ENCODE measurements around the gene DHFR2.

DNA sequence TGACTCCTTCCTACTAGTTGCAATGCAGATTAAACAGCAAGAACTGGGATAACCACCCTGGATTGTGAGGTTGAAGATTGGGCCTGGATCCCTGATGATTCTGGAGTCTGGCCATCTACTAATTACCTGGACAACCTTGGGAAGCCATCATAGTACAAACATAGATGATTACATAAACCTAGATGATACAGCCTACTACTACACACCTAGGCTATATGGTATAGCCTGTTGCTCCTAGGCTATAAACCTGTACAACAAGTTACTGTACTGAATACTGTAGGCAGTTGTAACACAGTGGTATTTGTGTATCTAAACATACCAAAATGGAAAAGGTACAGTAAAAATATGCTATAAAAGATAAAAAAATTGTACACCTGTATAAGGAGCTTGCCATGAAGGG is 48.1 kb upstream of the DHFR2 start:
- TF ChIP-seq, protein P1, sequence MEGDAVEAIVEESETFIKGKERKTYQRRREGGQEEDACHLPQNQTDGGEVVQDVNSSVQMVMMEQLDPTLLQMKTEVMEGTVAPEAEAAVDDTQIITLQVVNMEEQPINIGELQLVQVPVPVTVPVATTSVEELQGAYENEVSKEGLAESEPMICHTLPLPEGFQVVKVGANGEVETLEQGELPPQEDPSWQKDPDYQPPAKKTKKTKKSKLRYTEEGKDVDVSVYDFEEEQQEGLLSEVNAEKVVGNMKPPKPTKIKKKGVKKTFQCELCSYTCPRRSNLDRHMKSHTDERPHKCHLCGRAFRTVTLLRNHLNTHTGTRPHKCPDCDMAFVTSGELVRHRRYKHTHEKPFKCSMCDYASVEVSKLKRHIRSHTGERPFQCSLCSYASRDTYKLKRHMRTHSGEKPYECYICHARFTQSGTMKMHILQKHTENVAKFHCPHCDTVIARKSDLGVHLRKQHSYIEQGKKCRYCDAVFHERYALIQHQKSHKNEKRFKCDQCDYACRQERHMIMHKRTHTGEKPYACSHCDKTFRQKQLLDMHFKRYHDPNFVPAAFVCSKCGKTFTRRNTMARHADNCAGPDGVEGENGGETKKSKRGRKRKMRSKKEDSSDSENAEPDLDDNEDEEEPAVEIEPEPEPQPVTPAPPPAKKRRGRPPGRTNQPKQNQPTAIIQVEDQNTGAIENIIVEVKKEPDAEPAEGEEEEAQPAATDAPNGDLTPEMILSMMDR (IDR thresholded peaks at IDR 0.05) = no peak
- no peak for TF ChIP-seq POLR2A (IDR thresholded peaks at IDR 0.05)

All from uterus (tissue), 2 donors.